Skeletal muscle tissue (tissue), 4 donors: ENCODE measurements around the gene UPF1. TPM values are rescaled to one million over a fixed set of nuclear protein-coding genes. Genes with fewer than 3 reads are reported as not detected.
A peak's percentile ranks its signal among the peaks of the same experiment; 100 is the strongest.

Experiments used
- H3K27ac ChIP-seq: one replicate; pipeline ENCODE4 v1.7.0; 2013; ENCODE audit warnings: mild to moderate bottlenecking, low read depth, low read length, inconsistent platforms
- H3K27me3 ChIP-seq, 3 donors: one replicate each; pipeline ENCODE4 v1.7.0; 2013; ENCODE audit warnings: low read length in 3 of 3; ENCODE audit not compliant: control insufficient read depth in 3 of 3, insufficient read depth in 3 of 3
- H3K36me3 ChIP-seq, 3 donors: one replicate each; pipeline ENCODE4 v1.7.0; 2013; ENCODE audit warnings: low read length in 3 of 3; ENCODE audit not compliant: control insufficient read depth in 3 of 3, insufficient read depth in 3 of 3
- H3K4me1 ChIP-seq, 3 donors: one replicate each; pipeline ENCODE4 v1.7.0; 2013; ENCODE audit warnings: low read length in 3 of 3, mild to moderate bottlenecking in 3 of 3; ENCODE audit not compliant: control insufficient read depth in 3 of 3, insufficient read depth in 3 of 3
- H3K4me3 ChIP-seq, 3 donors: one replicate each; pipeline ENCODE4 v1.7.0; 2013; ENCODE audit warnings: low read length in 3 of 3
- H3K9ac ChIP-seq, 3 donors: one replicate each; pipeline ENCODE4 v1.7.0; 2013; ENCODE audit warnings: low read length in 3 of 3, mild to moderate bottlenecking in 3 of 3, moderate library complexity in 2 of 3, low read depth in 1 of 3
- H3K9me3 ChIP-seq, 3 donors: one replicate each; pipeline ENCODE4 v1.7.0; 2013; ENCODE audit warnings: low read length in 3 of 3; ENCODE audit not compliant: control insufficient read depth in 3 of 3
- total RNA-seq: library from RNA; depleted of rRNA; stranded (reverse); fragments of >200 nt; gene quantifications from one replicate; pipeline ENCODE4 v1.2.3, GENCODE V29; 2014
- donor health status: Osteomylitis.

UPF1 gene
- total RNA-seq, 1 donor from 2014 or later = 30.8 TPM

- Histone ChIP-seq H3K36me3 (peaks cover 2 to 9% (median 7%) of the 10 kb centered on the region in 3 donors), H3K27ac (no peak within 1 kb of the TSS), H3K9me3 (no peaks in the 10 kb centered on the region), H3K4me3 (peak within 1 kb of the TSS; percentile 59 to 73 (median 68)), H3K27me3 (peaks cover 0 to 6% (median 3%) of the 10 kb centered on the region in 3 donors), H3K4me1 (peaks cover 18 to 30% (median 25%) of the 10 kb centered on the region in 3 donors), H3K9ac (peak within 1 kb of the TSS; percentile 65 to 80 (median 68))
Measured at GRCh38 chr19:18895824-18896341, 64.1 kb downstream of the UPF1 start, which contains the start of gene CERS1. Gene CERS1, minus strand, starts transcription at chr19:18896158. Its CDS starts 86 bp downstream, at chr19:18896072.

GRCh38 chr19:18896421-18896841 lies 64.7 kb downstream of the UPF1 start:
- Histone ChIP-seq H3K4me1 (peaks cover 18 to 30% (median 25%) of the 10 kb centered on the region in 3 donors), H3K9ac (no peak overlapping the region)

GRCh38 chr19:18897094-18898029 lies 65.6 kb downstream of the UPF1 start:
- H3K27ac ChIP-seq = no peak overlapping the region
- peaks cover 18 to 30% (median 25%) of the 10 kb centered on the region in 3 donors for H3K4me1 ChIP-seq
- peaks cover 7 to 17% (median 14%) of the 10 kb centered on the region in 3 donors for H3K36me3 ChIP-seq
- H3K9ac ChIP-seq = no peak overlapping the region
- H3K4me3 ChIP-seq = no peak overlapping the region
- H3K27me3 ChIP-seq = peaks cover 0 to 6% (median 3%) of the 10 kb centered on the region in 3 donors
- H3K9me3 ChIP-seq = no peaks in the 10 kb centered on the region

More at GRCh38 chr19:18896421-18896841, 64.7 kb downstream of the UPF1 start:
- H3K9me3 ChIP-seq = no peaks in the 10 kb centered on the region
- H3K4me3 ChIP-seq = peak overlapping the region in 1 of 3 donors; percentile 41
- H3K27ac ChIP-seq = no peak overlapping the region
- peaks cover 6 to 14% (median 11%) of the 10 kb centered on the region in 3 donors for H3K36me3 ChIP-seq
- H3K27me3 ChIP-seq = peaks cover 0 to 6% (median 3%) of the 10 kb centered on the region in 3 donors

- H3K4me1 ChIP-seq = peaks cover 17 to 29% (median 20%) of the 10 kb centered on the region in 3 donors
- H3K27me3 ChIP-seq = peaks cover 0 to 6% (median 3%) of the 10 kb centered on the region in 3 donors
- H3K27ac ChIP-seq = no peak overlapping the region
Measured at GRCh38 chr19:18898081-18898606, 66.4 kb downstream of the UPF1 start.

GRCh38 chr19:18898607-18899408 lies 67.0 kb downstream of the UPF1 start:
- peaks cover 14 to 23% (median 17%) of the 10 kb centered on the region in 3 donors for H3K4me1 ChIP-seq
- H3K27me3 ChIP-seq = peaks cover 0 to 6% (median 3%) of the 10 kb centered on the region in 3 donors
- no peaks in the 10 kb centered on the region for H3K9me3 ChIP-seq
- peaks cover 10 to 18% (median 17%) of the 10 kb centered on the region in 3 donors for H3K36me3 ChIP-seq
- H3K4me3 ChIP-seq = no peak overlapping the region
- H3K27ac ChIP-seq = no peak overlapping the region
- H3K9ac ChIP-seq = no peak overlapping the region

More at GRCh38 chr19:18898081-18898606, 66.4 kb downstream of the UPF1 start:
- H3K36me3 ChIP-seq = peaks cover 10 to 18% (median 17%) of the 10 kb centered on the region in 3 donors
- no peak overlapping the region for H3K4me3 ChIP-seq
- H3K9me3 ChIP-seq = no peaks in the 10 kb centered on the region
- H3K9ac ChIP-seq = peak overlapping the region in 1 of 3 donors; percentile 25

- H3K9me3 ChIP-seq = no peaks in the 10 kb centered on the region
- peaks cover 7 to 14% (median 9%) of the 10 kb centered on the region in 3 donors for H3K4me1 ChIP-seq
- H3K36me3 ChIP-seq = peaks cover 12 to 24% (median 22%) of the 10 kb centered on the region in 3 donors
- H3K27me3 ChIP-seq = peaks cover 0 to 2% (median 0%) of the 10 kb centered on the region in 3 donors
- H3K4me3 ChIP-seq = no peak overlapping the region
- H3K27ac ChIP-seq = no peak overlapping the region
- H3K9ac ChIP-seq = no peak overlapping the region
Measured at GRCh38 chr19:18899624-18900560, 68.1 kb downstream of the UPF1 start.

- H3K9ac ChIP-seq = no peak overlapping the region
- H3K4me1 ChIP-seq = peaks cover 3 to 7% (median 4%) of the 10 kb centered on the region in 3 donors
- no peak overlapping the region for H3K27ac ChIP-seq
- no peaks in the 10 kb centered on the region for H3K9me3 ChIP-seq
- H3K4me3 ChIP-seq = no peak overlapping the region
- no peaks in the 10 kb centered on the region for H3K27me3 ChIP-seq
- peaks cover 18 to 32% (median 27%) of the 10 kb centered on the region in 3 donors for H3K36me3 ChIP-seq
Measured at GRCh38 chr19:18900700-18901481, 69.1 kb downstream of the UPF1 start.

GRCh38 chr19:18901491-18901890 lies 69.7 kb downstream of the UPF1 start:
- H3K9me3 ChIP-seq = no peaks in the 10 kb centered on the region
- H3K27me3 ChIP-seq = no peaks in the 10 kb centered on the region
- H3K36me3 ChIP-seq = peaks cover 23 to 38% (median 31%) of the 10 kb centered on the region in 3 donors
- H3K9ac ChIP-seq = no peak overlapping the region
- peaks cover 3 to 7% (median 4%) of the 10 kb centered on the region in 3 donors for H3K4me1 ChIP-seq
- no peak overlapping the region for H3K4me3 ChIP-seq
- no peak overlapping the region for H3K27ac ChIP-seq
